Measurements from ENCODE around the gene C8A.

DNA sequence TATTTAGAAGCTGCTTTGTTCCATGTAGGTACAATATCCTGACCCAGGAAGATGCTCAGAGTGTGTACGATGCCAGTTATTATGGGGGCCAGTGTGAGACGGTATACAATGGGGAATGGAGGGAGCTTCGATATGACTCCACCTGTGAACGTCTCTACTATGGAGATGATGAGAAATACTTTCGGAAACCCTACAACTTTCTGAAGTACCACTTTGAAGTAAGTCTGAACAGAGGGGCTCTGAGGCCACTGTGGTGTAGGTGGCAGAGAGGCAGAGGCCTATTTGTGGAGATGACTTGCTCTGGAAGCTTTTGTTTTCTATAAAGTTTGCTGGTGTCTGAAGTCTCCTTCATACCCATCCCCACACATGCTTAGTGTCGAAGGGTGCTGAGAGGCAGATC is 26.8 kb downstream of the C8A start:
- no peak for TF ChIP-seq NFYB (CRISPR knock-in tag; conservative IDR thresholded peaks at IDR 0.05; ENCODE audit: low read depth)
- no peak for TF ChIP-seq ZNF121 (CRISPR knock-in tag; IDR thresholded peaks at IDR 0.05)
- TF ChIP-seq, protein P1, sequence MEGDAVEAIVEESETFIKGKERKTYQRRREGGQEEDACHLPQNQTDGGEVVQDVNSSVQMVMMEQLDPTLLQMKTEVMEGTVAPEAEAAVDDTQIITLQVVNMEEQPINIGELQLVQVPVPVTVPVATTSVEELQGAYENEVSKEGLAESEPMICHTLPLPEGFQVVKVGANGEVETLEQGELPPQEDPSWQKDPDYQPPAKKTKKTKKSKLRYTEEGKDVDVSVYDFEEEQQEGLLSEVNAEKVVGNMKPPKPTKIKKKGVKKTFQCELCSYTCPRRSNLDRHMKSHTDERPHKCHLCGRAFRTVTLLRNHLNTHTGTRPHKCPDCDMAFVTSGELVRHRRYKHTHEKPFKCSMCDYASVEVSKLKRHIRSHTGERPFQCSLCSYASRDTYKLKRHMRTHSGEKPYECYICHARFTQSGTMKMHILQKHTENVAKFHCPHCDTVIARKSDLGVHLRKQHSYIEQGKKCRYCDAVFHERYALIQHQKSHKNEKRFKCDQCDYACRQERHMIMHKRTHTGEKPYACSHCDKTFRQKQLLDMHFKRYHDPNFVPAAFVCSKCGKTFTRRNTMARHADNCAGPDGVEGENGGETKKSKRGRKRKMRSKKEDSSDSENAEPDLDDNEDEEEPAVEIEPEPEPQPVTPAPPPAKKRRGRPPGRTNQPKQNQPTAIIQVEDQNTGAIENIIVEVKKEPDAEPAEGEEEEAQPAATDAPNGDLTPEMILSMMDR (IDR thresholded peaks at IDR 0.05) = no peak
- TF ChIP-seq ZNF138 (CRISPR knock-in tag; conservative IDR thresholded peaks at IDR 0.05) = no peak
- no peak for TF ChIP-seq NFE2L1 (CRISPR knock-in tag; IDR thresholded peaks at IDR 0.05)
- TF ChIP-seq MYBL2 (CRISPR knock-in tag; IDR thresholded peaks at IDR 0.05) = no peak
- TF ChIP-seq CBFB (CRISPR knock-in tag; IDR thresholded peaks at IDR 0.05; ENCODE audit: low read depth) = no peak
- TF ChIP-seq, protein P2, sequence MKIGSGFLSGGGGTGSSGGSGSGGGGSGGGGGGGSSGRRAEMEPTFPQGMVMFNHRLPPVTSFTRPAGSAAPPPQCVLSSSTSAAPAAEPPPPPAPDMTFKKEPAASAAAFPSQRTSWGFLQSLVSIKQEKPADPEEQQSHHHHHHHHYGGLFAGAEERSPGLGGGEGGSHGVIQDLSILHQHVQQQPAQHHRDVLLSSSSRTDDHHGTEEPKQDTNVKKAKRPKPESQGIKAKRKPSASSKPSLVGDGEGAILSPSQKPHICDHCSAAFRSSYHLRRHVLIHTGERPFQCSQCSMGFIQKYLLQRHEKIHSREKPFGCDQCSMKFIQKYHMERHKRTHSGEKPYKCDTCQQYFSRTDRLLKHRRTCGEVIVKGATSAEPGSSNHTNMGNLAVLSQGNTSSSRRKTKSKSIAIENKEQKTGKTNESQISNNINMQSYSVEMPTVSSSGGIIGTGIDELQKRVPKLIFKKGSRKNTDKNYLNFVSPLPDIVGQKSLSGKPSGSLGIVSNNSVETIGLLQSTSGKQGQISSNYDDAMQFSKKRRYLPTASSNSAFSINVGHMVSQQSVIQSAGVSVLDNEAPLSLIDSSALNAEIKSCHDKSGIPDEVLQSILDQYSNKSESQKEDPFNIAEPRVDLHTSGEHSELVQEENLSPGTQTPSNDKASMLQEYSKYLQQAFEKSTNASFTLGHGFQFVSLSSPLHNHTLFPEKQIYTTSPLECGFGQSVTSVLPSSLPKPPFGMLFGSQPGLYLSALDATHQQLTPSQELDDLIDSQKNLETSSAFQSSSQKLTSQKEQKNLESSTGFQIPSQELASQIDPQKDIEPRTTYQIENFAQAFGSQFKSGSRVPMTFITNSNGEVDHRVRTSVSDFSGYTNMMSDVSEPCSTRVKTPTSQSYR (CRISPR knock-in tag; IDR thresholded peaks at IDR 0.05) = no peak
- no peak for TF ChIP-seq GTF2I (CRISPR knock-in tag; conservative IDR thresholded peaks at IDR 0.05)
- TF ChIP-seq NR2C2 (CRISPR knock-in tag; IDR thresholded peaks at IDR 0.05) = no peak
- TF ChIP-seq, protein P3, sequence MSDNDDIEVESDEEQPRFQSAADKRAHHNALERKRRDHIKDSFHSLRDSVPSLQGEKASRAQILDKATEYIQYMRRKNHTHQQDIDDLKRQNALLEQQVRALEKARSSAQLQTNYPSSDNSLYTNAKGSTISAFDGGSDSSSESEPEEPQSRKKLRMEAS (CRISPR knock-in tag; IDR thresholded peaks at IDR 0.05) = no peak
